ENCODE data around the gene GREM1.

DNA sequence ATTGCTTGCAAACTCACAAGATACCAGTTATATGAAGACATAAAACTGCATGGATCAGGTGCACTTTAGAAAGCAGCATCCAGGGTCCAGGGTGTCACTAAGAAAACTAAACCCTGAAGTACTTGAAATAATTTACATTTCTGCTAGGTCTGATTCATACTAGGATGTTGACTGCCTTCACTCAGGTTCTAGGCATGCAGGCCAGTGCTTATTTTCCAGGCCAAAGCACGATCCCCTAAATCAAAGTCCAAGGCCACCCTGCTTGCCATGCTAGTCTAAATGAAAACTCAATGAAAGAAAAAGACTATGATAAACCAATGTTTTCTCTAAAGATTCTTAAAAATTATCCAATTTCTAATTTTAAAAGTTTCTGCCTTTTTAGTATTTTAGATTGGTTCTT, 49.4 kb downstream of the GREM1 start:
- TF ChIP-seq, protein P1, sequence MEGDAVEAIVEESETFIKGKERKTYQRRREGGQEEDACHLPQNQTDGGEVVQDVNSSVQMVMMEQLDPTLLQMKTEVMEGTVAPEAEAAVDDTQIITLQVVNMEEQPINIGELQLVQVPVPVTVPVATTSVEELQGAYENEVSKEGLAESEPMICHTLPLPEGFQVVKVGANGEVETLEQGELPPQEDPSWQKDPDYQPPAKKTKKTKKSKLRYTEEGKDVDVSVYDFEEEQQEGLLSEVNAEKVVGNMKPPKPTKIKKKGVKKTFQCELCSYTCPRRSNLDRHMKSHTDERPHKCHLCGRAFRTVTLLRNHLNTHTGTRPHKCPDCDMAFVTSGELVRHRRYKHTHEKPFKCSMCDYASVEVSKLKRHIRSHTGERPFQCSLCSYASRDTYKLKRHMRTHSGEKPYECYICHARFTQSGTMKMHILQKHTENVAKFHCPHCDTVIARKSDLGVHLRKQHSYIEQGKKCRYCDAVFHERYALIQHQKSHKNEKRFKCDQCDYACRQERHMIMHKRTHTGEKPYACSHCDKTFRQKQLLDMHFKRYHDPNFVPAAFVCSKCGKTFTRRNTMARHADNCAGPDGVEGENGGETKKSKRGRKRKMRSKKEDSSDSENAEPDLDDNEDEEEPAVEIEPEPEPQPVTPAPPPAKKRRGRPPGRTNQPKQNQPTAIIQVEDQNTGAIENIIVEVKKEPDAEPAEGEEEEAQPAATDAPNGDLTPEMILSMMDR (IDR thresholded peaks at IDR 0.05) = no peak
- TF ChIP-seq POLR2A (IDR thresholded peaks at IDR 0.05) (no peak), EP300 (IDR thresholded peaks at IDR 0.05) (no peak)
